Measurements from ENCODE around the gene SND1. TPM values are rescaled to one million over a fixed set of nuclear protein-coding genes. Genes with fewer than 3 reads are reported as not detected.
"Not testable (repeated sequence)": the region's sequence is repeated elsewhere in the genome, so short reads cannot be mapped to it uniquely, and the experiment has no call there.

Gene SND1
- polyA plus RNA-seq, 5 donors: 117 to 170 (median 151) TPM

DNA sequence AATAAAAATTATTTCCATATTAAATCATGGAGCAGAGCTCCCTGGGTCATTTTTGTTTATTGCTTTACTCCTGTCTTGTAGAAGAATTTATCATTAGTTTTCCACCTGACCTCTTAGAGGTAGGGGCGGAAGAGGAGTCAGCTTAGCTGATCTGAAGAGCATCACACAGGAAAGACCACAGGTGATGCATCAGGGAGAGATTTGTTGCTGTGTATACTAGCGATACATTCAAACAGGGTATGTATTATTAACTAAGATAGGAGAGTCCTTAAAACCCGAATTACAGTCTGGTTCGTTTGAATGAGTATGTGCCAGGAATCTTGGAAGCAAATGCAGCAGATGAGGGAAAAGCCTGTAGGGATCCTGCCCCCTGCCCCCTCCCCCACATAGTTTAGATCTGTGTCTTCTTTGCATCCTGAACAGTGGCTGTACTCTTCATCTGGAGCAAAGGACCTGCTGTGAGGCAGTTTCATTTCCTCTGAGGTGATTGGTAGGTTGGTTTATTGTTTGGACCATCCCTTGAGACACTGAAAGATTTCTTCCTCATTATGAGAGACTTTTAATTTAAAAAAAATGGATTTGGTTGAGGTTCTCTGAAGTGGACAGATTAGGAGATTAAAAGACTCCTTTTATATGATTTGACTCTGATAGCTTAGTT is 177.0 kb downstream of the SND1 start:
- DNase-seq: no peak

DNA sequence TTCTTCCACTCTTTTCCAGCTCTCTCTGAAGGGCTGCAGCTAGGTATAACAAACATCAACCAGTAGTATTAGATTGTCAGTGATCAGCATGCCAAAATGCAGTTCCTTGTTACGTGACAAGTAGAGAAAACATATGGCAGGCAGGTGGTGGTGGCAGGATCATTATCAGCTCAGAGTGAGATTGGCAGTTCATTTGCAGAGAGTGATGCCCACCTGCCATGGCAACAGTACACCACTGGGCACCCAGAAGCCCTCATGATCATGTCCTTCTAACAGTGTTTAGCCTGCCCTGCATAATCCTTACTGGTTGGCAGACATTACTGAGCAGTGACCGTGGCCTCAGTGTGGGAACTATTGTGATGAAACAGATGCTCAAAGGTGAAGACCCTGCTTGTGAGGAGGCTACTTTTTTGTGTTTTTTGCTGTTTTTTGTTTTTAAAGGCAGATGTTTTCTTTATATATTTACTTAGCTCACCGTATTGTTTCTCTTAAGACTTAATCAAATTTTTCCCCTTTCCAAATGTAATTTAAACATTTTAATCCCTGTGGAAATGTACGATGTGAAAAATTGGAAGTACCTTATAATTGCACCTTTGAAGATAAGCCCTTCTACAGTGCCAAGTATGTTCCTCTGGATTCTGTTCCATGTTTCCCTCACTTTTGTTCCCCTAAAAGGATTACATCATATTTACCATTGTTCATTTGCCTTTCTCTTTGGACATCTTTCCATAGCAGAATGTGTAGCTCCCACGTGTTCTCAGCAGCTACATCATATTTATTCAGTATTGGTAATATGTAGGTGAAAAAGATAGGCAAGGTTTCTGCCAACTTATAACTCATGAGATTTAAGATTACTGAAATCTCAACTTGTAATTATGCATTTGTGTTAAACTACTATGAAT is 179.6 kb downstream of the SND1 start:
- no peak for DNase-seq

- no peak for DNase-seq
Measured at GRCh38 chr7:127832592-127832991, 180.6 kb downstream of the SND1 start.

DNA sequence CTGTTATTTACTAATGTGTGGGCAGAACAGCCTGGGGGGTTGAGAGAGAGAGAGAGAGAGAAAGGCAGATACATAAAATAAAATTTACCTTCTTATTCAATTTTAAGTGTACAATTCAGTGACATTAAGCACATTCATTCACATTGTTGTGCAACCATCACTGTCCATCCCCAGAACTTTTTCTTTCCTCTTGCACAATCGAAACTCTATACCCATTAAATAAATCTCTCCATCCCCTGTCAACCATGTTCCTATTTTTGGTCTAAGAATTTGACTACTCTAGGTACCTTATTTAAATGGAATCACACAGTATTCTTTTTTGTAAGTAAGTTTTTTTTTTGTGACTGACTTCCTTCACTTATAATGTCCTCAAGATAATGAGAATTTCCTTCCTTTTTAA is 181.6 kb downstream of the SND1 start:
- no peak for DNase-seq

GRCh38 chr7:127835679-127836078 is 183.7 kb downstream of the SND1 start:
- DNase-seq: no peak

DNA sequence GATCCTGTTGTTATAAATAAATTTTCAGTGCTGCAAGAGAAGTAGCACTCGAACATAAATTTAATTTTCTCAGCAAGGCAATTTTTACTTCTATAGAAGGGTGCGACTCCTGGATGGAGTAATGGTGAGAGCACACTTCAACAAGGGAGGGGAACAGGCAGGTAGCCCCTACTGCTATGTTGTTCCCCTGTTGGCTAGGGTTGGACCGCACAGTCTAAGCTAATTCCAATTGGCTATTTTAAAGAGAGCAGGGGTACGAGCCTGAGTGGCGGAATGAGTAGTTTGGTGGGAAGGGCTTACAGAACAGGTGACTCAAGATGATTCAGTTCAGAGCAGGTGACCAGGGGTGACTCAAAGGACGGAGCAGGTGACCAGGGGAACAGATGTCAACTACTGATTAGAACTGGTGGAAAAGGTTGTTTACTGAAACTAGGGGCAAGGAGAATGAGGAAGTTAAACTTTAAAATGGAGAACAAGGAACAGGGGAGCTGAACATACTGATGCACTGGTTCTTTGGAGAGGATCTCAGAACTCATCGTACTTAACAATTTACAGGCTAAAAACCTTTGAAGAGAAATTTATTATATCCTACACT is 185.9 kb downstream of the SND1 start:
- DNase-seq: not testable (repeated sequence)

GRCh38 chr7:127838816-127839415 is 186.9 kb downstream of the SND1 start:
- no peak for DNase-seq

GRCh38 chr7:127840226-127840951 is 188.4 kb downstream of the SND1 start:
- no peak for DNase-seq

GRCh38 chr7:127844165-127844564 is 192.2 kb downstream of the SND1 start:
- no peak for DNase-seq

GRCh38 chr7:127844707-127845331 is 192.8 kb downstream of the SND1 start:
- DNase-seq: no peak

- no peak for DNase-seq
Measured at GRCh38 chr7:127845522-127846214, 193.7 kb downstream of the SND1 start.

DNA sequence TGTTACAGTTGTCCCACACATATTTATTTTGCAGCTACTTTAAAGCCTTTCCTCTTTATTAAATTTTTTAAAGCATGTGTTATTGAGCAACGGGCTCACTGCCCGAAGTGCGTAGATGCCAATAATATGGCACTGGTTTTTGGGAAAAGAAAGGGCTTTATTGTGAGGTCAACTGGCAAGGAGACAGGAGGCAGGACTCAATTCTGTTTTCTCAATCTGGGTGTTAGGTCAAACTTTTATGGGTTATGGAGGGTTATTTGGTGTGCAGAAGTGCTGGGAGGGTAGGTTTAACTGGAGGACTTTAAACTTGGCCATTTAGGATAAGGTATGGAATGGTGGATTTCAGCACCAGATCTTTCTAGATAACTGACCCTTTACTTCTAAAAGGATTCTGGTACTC is 195.6 kb downstream of the SND1 start:
- no peak for DNase-seq

DNA sequence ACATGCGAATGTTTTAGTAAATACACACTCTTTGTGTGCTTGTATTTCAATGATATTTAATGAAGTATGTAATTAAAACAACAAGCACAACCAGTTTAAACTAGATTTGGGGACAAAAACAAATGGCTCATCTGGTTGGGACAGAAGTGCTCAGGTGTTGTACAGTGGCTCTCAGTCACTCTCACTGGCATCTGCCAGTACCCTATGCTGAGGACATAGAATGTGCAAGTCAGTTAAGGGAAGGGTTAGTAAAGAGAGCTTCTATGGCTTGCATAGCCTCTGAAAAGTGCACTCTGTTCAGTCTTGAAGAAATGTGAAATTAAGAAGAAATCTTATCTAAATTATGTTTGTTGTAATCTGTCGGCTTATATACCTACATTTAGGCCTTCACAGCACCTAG is 196.2 kb downstream of the SND1 start:
- DNase-seq: no peak

DNA sequence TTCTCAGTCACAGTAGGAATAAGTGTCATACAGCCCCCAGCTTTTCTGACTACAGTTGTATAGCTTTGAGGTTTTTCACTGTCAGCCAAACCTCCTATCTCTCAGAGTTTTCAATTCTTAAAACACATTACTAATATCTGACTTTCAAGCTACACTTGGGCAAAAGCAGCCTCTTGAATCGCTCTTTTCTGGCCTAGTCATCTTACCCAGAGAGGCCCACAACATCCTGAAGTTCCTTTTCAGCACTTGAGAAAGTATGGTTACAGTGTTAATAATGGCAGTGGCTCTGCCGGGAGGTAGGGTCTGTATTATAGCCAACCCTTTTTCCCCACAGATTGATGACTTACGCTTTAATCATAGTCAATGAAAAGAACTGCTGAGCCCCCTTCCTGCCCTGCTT is 198.2 kb downstream of the SND1 start:
- no peak for DNase-seq

- no peak for DNase-seq
Measured at GRCh38 chr7:127854383-127854782, 202.4 kb downstream of the SND1 start.

DNA sequence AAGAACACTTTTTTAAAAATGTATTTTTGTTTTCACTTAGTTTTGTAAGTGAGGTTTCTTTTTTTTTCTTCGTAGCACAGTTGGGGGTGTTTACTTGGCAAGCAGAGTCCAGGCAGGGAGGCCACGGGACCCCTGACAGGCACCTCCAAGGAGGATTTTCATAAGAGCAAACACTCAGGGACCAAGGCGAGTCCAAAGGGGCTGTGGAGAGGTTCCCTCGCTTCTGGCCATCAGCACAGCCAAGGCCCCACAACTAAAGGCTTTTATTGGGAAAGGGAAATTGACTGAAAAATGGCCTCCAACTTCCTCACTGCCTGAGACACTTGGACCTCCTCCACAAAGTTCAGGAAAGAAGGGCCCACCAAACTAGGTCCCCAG is 205.5 kb downstream of the SND1 start:
- DNase-seq: no peak

- no peak for DNase-seq
Measured at GRCh38 chr7:127858091-127858914, 206.3 kb downstream of the SND1 start.

GRCh38 chr7:127858915-127859189 is 206.9 kb downstream of the SND1 start:
- no peak for DNase-seq

- DNase-seq: no peak
Measured at GRCh38 chr7:127859330-127859729, 207.3 kb downstream of the SND1 start.

GRCh38 chr7:127862525-127862924 is 210.5 kb downstream of the SND1 start:
- no peak for DNase-seq
